Erythroblast (primary cell): ENCODE results near the gene CLEC2L.

Experiments used
- GATA1 ChIP-seq: IDR thresholded peaks from 2 replicates; pipeline ENCODE4 v1.6.1; 2011; ENCODE audit warnings: low read depth, mild to moderate bottlenecking, control low read depth, low read length, moderate library complexity
- POLR2A ChIP-seq: IDR thresholded peaks from 2 replicates; pipeline ENCODE4 v1.6.1; 2011; ENCODE audit warnings: mild to moderate bottlenecking, low read length

- TF ChIP-seq POLR2A, result no peak
- TF ChIP-seq GATA1, result no peak
These were observed 49.4 kb downstream of the CLEC2L start for GRCh38 chr7:139572704-139573385.
